Adrenal gland (tissue), 12 donors: ENCODE data around the gene KPNA1. TPM values are rescaled to one million over a fixed set of nuclear protein-coding genes. Genes with fewer than 3 reads are reported as not detected.
A peak's percentile ranks its signal among the peaks of the same experiment; 100 is the strongest.
"Not testable (repeated sequence)": the region's sequence is repeated elsewhere in the genome, so short reads cannot be mapped to it uniquely, and the experiment has no call there.

Experiments used
- DNase-seq, 7 donors: peaks; one replicate each; pipeline ENCODE4 v3.0.0-alpha.2; 2019 to 2020
- H3K27ac ChIP-seq, 5 donors: fragments of 200-600 bp; sonication (generic) in 4 of 5; 1 replicate in 3 of 5; 2 replicates in 2 of 5; pipeline versions ENCODE4 v1.5.1 to v1.8.0; 2016 to 2020; ENCODE audit warnings: mild to moderate bottlenecking in 1 of 5
- H3K27me3 ChIP-seq: fragments of 200-600 bp; 2 replicates; pipeline ENCODE4 v1.8.0; 2021
- H3K36me3 ChIP-seq, 2 donors: fragments of 200-600 bp; replicated peaks in 1 of 2; 1 replicate in 1 of 2; 2 replicates in 1 of 2; pipeline versions ENCODE4 v1.5.1 to v1.8.0; 2018 to 2022
- H3K4me1 ChIP-seq, 2 donors: fragments of 200-600 bp; replicated peaks in 1 of 2; 1 replicate in 1 of 2; 2 replicates in 1 of 2; pipeline versions ENCODE4 v1.5.1 to v1.8.0; 2018 to 2021
- H3K4me3 ChIP-seq, 4 donors: fragments of 200-600 bp; sonication (generic) in 3 of 4; one replicate each; pipeline ENCODE4 v1.5.1; 2016 to 2018
- H3K9me3 ChIP-seq, 3 donors: fragments of 200-600 bp; sonication (generic) in 1 of 3; replicated peaks in 1 of 3; 1 replicate in 2 of 3; 2 replicates in 1 of 3; pipeline versions ENCODE4 v1.5.1 to v1.8.0; 2016 to 2021
- CTCF ChIP-seq, 6 experiments: fragments of 450-650 bp in 4 of 6; fragments of 200-600 bp in 2 of 6; sonication (generic) in 1 of 6; IDR thresholded peaks; 1 replicate in 5 of 6; 2 replicates in 1 of 6; pipeline versions ENCODE4 v1.5.1 to v1.8.0; 2016 to 2021; ENCODE audit warnings: antibody characterized with exemption in 6 of 6, mild to moderate bottlenecking in 2 of 6, moderate library complexity in 1 of 6
- POLR2A ChIP-seq, 2 donors: fragments of 450-650 bp; IDR thresholded peaks; one replicate each; pipeline ENCODE4 v1.6.1; 2017; ENCODE audit warnings: antibody characterized with exemption in 2 of 2, mild to moderate bottlenecking in 2 of 2, moderate library complexity in 1 of 2
- WGBS, 4 donors: extraction: QIAGEN DNeasy Blood & Tissue Kit in 2 of 4; methylation state at CpG; one replicate each; pipeline versions ENCODE4 v1.1.5 to v1.1.7; 2013 to 2017; 5-methylcytosine and 5-hydroxymethylcytosine counted together
- intact Hi-C, 2 donors: fragments of 100-400 bp; cut with DNase I; formaldehyde crosslinking; loops; one replicate each; pipeline versions ENCODE4 v1.14.1 to v1.15.0; 2022 to 2023
- polyA plus RNA-seq, 3 donors: library from polyadenylated mRNA; stranded (reverse); fragments of 200-250 nt in 2 of 3; fragments of 350-450 nt in 1 of 3; fragmentation: Illumina TruSeq in 1 of 3; extraction: RNeasy Lipid Tissue Mini Kit (QIAGEN cat#74804) in 1 of 3; gene quantifications; one replicate each; pipeline ENCODE4 v1.2.3, GENCODE V29; 2013 to 2014
- total RNA-seq, 9 donors: library from RNA; depleted of rRNA in 4 of 9; stranded (reverse); fragments of >200 nt in 4 of 9; fragments of 120-200 nt in 1 of 9; fragmentation: NEBNext Ultra II Directional in 1 of 9; extraction: Animal tissue kit (Norgen Biotek cat#: 25700) in 1 of 9; gene quantifications; one replicate each; pipeline versions ENCODE4 v1.1.0 to v1.2.4, GENCODE V29; 2013 to 2023
- donor health status: healthy with polysubstance abuse.
- donor health status: Bipolar disorder and iron deficiency.
- donor health status: DM: yes; HTN: yes; CAD: no.
- donor health status: DM: no; HTN: no; CAD: no.
- donor health status: DM: no; HTN: no; CAD: no.
- donor health status: DM: yes; HTN: yes; CAD: no.

Gene KPNA1
- total and polyA plus RNA-seq, 12 donors: 12.1 to 164 (median 44.0) TPM

GRCh38 chr3:122510878-122511535, 3.7 kb downstream of the KPNA1 start:
- Histone ChIP-seq H3K36me3 (no peaks in the 10 kb centered on the region), H3K4me1 (peaks cover 13 to 47% of the 10 kb centered on the region in 2 donors), H3K4me3 (no peak overlapping the region), H3K27me3 (no peaks in the 10 kb centered on the region), H3K9me3 (peaks cover 0 to 6% (median 0%) of the 10 kb centered on the region in 3 donors), H3K27ac (peak overlapping the region in 1 of 5 donors; percentile 24)
- WGBS, 4 donors: 84 to 91% (median 86%) methylated on average over 7 to 8 of the region's 8 CpGs
- intact Hi-C loops: no loop called here
- no peak for DNase-seq
- no peak for TF ChIP-seq CTCF (IDR thresholded peaks at IDR 0.05)
- TF ChIP-seq POLR2A (IDR thresholded peaks at IDR 0.05): no peak

GRCh38 chr3:122508944-122509343, 5.8 kb downstream of the KPNA1 start:
- H3K27ac ChIP-seq: peak overlapping the region; percentile 10 to 82 (median 69)
- H3K4me3 ChIP-seq, H3K36me3 ChIP-seq, H3K27me3 ChIP-seq, intact Hi-C loops, H3K9me3 ChIP-seq: not testable (repeated sequence)
- H3K4me1 ChIP-seq: peaks cover 13 to 47% of the 10 kb centered on the region in 2 donors
- DNase-seq: peak; percentile 74 to 89 (median 86)
- TF ChIP-seq POLR2A (IDR thresholded peaks at IDR 0.05): peak in 1 of 2 donors; percentile 14
- 47 to 60% (median 57%) methylated on average over 9 of the region's 9 CpGs for WGBS, 4 donors

GRCh38 chr3:122508135-122508914, 6.4 kb downstream of the KPNA1 start:
- peak overlapping the region; percentile 10 to 82 (median 69) for H3K27ac ChIP-seq
- TF ChIP-seq POLR2A (IDR thresholded peaks at IDR 0.05) (no peak), CTCF (IDR thresholded peaks at IDR 0.05) (no peak)

GRCh38 chr3:122506450-122506849, 8.3 kb downstream of the KPNA1 start:
- Histone ChIP-seq H3K36me3 (no peaks in the 10 kb centered on the region), H3K9me3 (peaks cover 0 to 6% (median 0%) of the 10 kb centered on the region in 3 donors), H3K27ac (no peak overlapping the region), H3K27me3 (no peaks in the 10 kb centered on the region), H3K4me3 (no peak overlapping the region), H3K4me1 (peaks cover 7 to 36% of the 10 kb centered on the region in 2 donors)
- 87 to 96% (median 93%) methylated on average over 1 of the region's 1 CpG for WGBS, 4 donors
- intact Hi-C loops: no loop called here
- no peak for TF ChIP-seq POLR2A (IDR thresholded peaks at IDR 0.05)
- no peak for DNase-seq

More at GRCh38 chr3:122508135-122508914, 6.4 kb downstream of the KPNA1 start:
- Histone ChIP-seq H3K4me3 (no peak overlapping the region), H3K4me1 (peaks cover 8 to 41% of the 10 kb centered on the region in 2 donors), H3K36me3 (no peaks in the 10 kb centered on the region), H3K9me3 (peaks cover 0 to 6% (median 0%) of the 10 kb centered on the region in 3 donors), H3K27me3 (no peaks in the 10 kb centered on the region)
- intact Hi-C loops: no loop called here
- DNase-seq: no peak
- 85 to 92% (median 88%) methylated on average over 2 of the region's 2 CpGs for WGBS, 4 donors

- H3K27me3 ChIP-seq: no peaks in the 10 kb centered on the region
- peaks cover 3 to 31% of the 10 kb centered on the region in 2 donors for H3K4me1 ChIP-seq
- 49 to 56% (median 53%) methylated on average over 2 of the region's 2 CpGs for WGBS, 4 donors
- no peaks in the 10 kb centered on the region for H3K36me3 ChIP-seq
- DNase-seq: no peak
- no peak overlapping the region for H3K27ac ChIP-seq
- no peak overlapping the region for H3K4me3 ChIP-seq
- TF ChIP-seq CTCF (IDR thresholded peaks at IDR 0.05): no peak
- TF ChIP-seq POLR2A (IDR thresholded peaks at IDR 0.05): no peak
- intact Hi-C loops: no loop called here
- H3K9me3 ChIP-seq: peaks cover 0 to 6% (median 0%) of the 10 kb centered on the region in 3 donors
These were observed 9.1 kb downstream of the KPNA1 start for GRCh38 chr3:122505676-122506075.
